Left lung (tissue), 10 donors: ENCODE results near the gene LBR. TPM values are rescaled to one million over a fixed set of nuclear protein-coding genes. Genes with fewer than 3 reads are reported as not detected.

ENCODE experiments used
- ATAC-seq: fragments of 200-7000 bp; cut with Tn5 transposase; one replicate; pipeline ENCODE4 v1.9.1; 2020; ENCODE audit warnings: moderate library complexity
- DNase-seq, 4 donors: peaks; one replicate each; pipeline ENCODE4 v3.0.0-alpha.2; 2013 to 2020
- H3K27ac ChIP-seq, 2 donors: fragments of 200-600 bp; sonication (generic) in 1 of 2; one replicate each; pipeline versions ENCODE4 v1.5.0 to v1.8.0; 2020 to 2021
- H3K27me3 ChIP-seq, 2 donors: fragments of 200-600 bp; sonication (generic) in 1 of 2; one replicate each; pipeline versions ENCODE4 v1.5.0 to v1.8.0; 2020 to 2021
- H3K36me3 ChIP-seq, 2 donors: fragments of 200-600 bp; sonication (generic) in 1 of 2; one replicate each; pipeline versions ENCODE4 v1.5.0 to v1.8.0; 2020 to 2021
- H3K4me1 ChIP-seq, 2 donors: fragments of 200-600 bp; one replicate each; pipeline ENCODE4 v1.8.0; 2021
- H3K4me3 ChIP-seq, 2 donors: fragments of 200-600 bp; sonication (generic) in 1 of 2; one replicate each; pipeline versions ENCODE4 v1.5.0 to v1.8.0; 2020 to 2021; ENCODE audit warnings: mild to moderate bottlenecking in 1 of 2
- H3K9me3 ChIP-seq, 2 donors: fragments of 200-600 bp; sonication (generic) in 1 of 2; one replicate each; pipeline versions ENCODE4 v1.5.0 to v1.8.0; 2020 to 2021
- CTCF ChIP-seq, 2 donors: fragments of 200-600 bp; sonication (generic) in 1 of 2; IDR thresholded peaks; one replicate each; pipeline versions ENCODE4 v1.5.0 to v1.8.0; 2021; ENCODE audit warnings: antibody characterized with exemption in 2 of 2
- intact Hi-C, 2 donors: fragments of 100-400 bp; cut with DNase I; formaldehyde crosslinking; loops; one replicate each; pipeline versions ENCODE4 v1.11.2 to v1.14.2; 2022
- polyA plus RNA-seq, 6 donors: library from polyadenylated mRNA; unstranded; fragments of 120-200 nt; gene quantifications; one replicate each; pipeline ENCODE4 v1.2.1, GENCODE V29; 2013; ENCODE audit not compliant: insufficient read length in 6 of 6
- total RNA-seq, 2 donors: library from RNA; stranded (reverse); fragmentation: NEBNext Ultra II Directional; extraction: Animal tissue kit (Norgen Biotek cat#: 25700); gene quantifications; one replicate each; pipeline ENCODE4 v1.2.1, GENCODE V29; 2021
- donor health status: DM: no; HTN: yes; CAD: no.
- donor health status: DM: no; HTN: no; CAD: no.

The LBR gene
- total and polyA plus RNA-seq, 8 donors: 42.4 to 109 (median 89.5) TPM

GRCh38 chr1:225471453-225472301 lies 43.8 kb upstream of the LBR start:
- intact Hi-C loops: loop anchor here in 1 of 2 donors (10.0 kb wide), 1 partner anchor 373 kb away; no protein-coding TSS in a partner anchor
- Histone ChIP-seq H3K9me3 (no peaks in the 10 kb centered on the region), H3K4me1 (peaks cover 6 to 33% of the 10 kb centered on the region in 2 donors), H3K4me3 (no peak overlapping the region), H3K36me3 (no peaks in the 10 kb centered on the region), H3K27me3 (no peaks in the 10 kb centered on the region), H3K27ac (no peak overlapping the region)
- no peak for ATAC-seq
- DNase-seq: peak in 1 of 4 donors; percentile 28
- TF ChIP-seq CTCF (IDR thresholded peaks at IDR 0.05): no peak

- no peak overlapping the region for H3K27ac ChIP-seq
- H3K4me3 ChIP-seq: no peak overlapping the region
- peak in 1 of 4 donors; percentile 21 for DNase-seq
- peaks cover 6 to 37% of the 10 kb centered on the region in 2 donors for H3K4me1 ChIP-seq
- ATAC-seq: no peak
- no peaks in the 10 kb centered on the region for H3K36me3 ChIP-seq
- H3K9me3 ChIP-seq: no peaks in the 10 kb centered on the region
- intact Hi-C loops: loop anchor here in 1 of 2 donors (10.0 kb wide), 1 partner anchor 374 kb away; no protein-coding TSS in a partner anchor
- TF ChIP-seq CTCF (IDR thresholded peaks at IDR 0.05): no peak
- no peaks in the 10 kb centered on the region for H3K27me3 ChIP-seq
These were observed 43.2 kb upstream of the LBR start for GRCh38 chr1:225471109-225471452.

GRCh38 chr1:225470211-225471108 lies 42.6 kb upstream of the LBR start:
- intact Hi-C loops: loop anchor here in 1 of 2 donors (10.0 kb wide), 1 partner anchor 374 kb away; no protein-coding TSS in a partner anchor
- Histone ChIP-seq H3K36me3 (no peaks in the 10 kb centered on the region), H3K4me3 (no peak overlapping the region), H3K4me1 (peaks cover 6 to 36% of the 10 kb centered on the region in 2 donors), H3K27ac (no peak overlapping the region), H3K9me3 (no peaks in the 10 kb centered on the region), H3K27me3 (no peaks in the 10 kb centered on the region)
- no peak for TF ChIP-seq CTCF (IDR thresholded peaks at IDR 0.05)
- DNase-seq (peak in 1 of 4 donors; percentile 25), ATAC-seq (no peak)

- intact Hi-C loops: no loop called here
- DNase-seq: peak in 1 of 4 donors; percentile 15
- H3K4me1 ChIP-seq: peaks cover 6 to 27% of the 10 kb centered on the region in 2 donors
These were observed 41.2 kb upstream of the LBR start for GRCh38 chr1:225469051-225469450.

More at GRCh38 chr1:225469051-225469450, 41.2 kb upstream of the LBR start:
- no peak overlapping the region for H3K27ac ChIP-seq
- H3K4me3 ChIP-seq: no peak overlapping the region
- no peaks in the 10 kb centered on the region for H3K36me3 ChIP-seq
- no peak for ATAC-seq
- no peak for TF ChIP-seq CTCF (IDR thresholded peaks at IDR 0.05)
- H3K27me3 ChIP-seq: no peaks in the 10 kb centered on the region
- no peaks in the 10 kb centered on the region for H3K9me3 ChIP-seq
